GM18498 (cell line): Measurements from ENCODE around the gene RNF17.
A peak's percentile ranks its signal among the peaks of the same experiment; 100 is the strongest.
"Not testable (repeated sequence)": the region's sequence is repeated elsewhere in the genome, so short reads cannot be mapped to it uniquely, and the experiment has no call there.

Experiments
- ATAC-seq: cut with Tn5 transposase; IDR thresholded peaks from one replicate; pipeline ENCODE4 v1.9.1; 2021; ENCODE audit warnings: mild to moderate bottlenecking, moderate library complexity; ENCODE audit not compliant: unreplicated experiment

The RNF17 gene

DNA sequence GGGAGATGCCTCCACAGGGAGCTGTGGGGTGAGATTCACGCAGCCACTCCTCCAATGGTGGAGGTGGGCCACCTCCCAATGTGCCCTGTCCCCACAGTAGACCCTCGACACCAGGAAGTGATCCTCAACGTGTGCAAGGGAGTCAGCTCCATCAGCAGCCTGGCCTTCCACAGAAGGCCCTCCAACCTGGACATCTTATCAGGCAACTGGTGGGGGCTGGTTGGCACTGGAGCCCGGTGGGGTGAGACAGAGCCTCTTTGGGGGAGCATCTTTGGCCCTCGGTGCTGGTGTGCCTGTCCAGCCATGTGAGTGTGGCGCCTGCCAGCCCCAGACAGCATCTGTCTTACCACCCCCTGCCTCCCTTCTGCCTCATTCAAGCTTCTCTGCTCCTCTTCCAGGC, 19.7 kb upstream of the RNF17 start:
- no peak for ATAC-seq

DNA sequence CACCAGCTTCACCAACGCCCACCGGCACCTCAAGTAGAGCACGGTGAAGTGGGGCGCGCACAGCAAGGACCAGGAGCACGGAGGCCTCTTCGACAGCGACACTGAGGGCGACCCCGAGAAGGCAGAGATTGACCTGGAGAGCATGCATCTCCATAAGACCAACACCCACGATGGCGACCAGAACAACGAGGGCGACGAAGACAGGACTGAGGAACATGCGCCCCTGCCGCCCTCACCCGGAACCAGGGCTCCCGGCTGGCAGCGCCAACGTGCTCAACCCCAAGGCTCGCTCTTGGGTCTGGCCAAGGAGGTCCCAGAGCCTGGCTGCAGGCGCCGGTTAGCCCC, 18.5 kb upstream of the RNF17 start:
- ATAC-seq = no peak

GRCh38 chr13:24745861-24746617, 17.9 kb upstream of the RNF17 start:
- ATAC-seq = no peak

GRCh38 chr13:24746618-24747247, 17.2 kb upstream of the RNF17 start:
- ATAC-seq = no peak

DNA sequence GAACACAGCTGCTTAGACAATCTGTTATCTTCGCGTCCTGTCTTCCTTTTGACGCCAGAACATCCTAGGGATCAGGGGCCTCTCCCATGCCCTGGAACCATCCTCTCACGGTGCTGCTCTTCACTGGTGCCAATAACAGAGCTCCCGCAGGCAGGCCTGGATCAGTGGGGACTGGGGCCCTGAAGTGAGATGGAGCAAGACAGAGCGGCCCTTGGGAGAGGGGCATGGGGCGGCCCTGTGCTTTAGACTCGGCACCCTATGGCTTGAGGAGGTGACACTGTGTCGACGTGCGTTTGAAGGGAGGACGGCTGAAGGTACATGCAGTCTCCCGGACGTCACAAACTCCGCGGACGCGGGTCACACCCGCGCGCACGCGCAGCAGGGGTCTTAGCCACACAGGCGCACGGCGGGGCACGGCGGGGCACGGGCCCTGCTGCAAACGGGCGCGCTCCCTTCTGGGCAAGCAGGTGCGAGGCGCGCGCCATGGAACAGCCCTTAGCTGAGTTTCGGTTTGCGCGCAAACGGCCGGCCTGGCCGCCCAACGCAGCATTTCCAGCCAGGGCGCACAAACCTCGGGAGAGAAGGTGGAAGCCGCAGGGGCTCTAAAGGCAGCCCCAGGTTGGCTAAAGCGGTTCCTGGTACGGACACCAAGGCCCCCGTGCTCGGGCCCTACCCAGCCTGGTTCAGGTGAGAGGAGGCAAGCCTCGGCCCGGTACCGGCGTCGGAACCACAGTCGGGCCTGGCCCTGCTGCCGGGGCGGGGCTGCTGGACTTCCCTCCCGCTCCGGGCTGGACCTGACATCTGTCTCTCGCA, 16.5 kb upstream of the RNF17 start:
- peak; percentile 32 for ATAC-seq

DNA sequence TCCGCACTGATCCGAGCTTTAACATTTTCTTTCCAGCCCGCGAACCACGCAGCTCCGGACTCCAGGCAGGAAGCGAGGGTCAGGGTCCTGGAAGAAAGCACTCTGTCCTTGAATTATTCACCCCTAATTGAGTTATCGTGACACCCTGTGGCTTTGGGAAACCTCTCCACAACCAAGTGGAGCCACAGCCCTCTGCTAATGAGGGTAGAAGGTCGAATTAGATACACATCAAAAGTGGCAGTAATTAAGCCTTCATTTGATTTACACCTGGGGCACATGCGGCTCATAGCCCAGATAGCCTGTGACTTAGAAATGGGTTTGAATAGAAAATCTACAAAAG, 15.9 kb upstream of the RNF17 start:
- no peak for ATAC-seq

GRCh38 chr13:24759197-24759596, 4.8 kb upstream of the RNF17 start:
- ATAC-seq = no peak

GRCh38 chr13:24764276-24764630, 284 bp downstream of the RNF17 start:
- ATAC-seq = no peak

DNA sequence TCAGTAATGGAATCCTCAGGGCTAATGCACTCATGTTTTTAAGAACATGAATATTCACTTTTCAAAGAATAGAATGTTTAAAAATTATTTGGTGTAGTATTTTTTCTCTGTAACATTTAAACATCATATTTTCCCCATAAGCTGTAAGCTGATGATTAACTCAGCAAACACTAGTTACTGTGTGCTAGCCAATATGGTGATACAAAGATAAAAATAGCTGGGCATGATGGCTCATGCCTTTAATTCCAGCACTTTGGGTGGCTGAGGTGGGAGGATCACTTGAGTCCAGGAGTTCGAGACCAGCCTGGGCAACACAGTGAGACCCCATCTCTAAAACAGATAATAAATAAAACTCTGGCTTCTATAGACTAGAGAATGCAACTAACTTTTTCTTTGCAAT, 13.2 kb downstream of the RNF17 start:
- ATAC-seq = no peak

- ATAC-seq = no peak
Observed at GRCh38 chr13:24784319-24784718, 20.4 kb downstream of the RNF17 start.

- ATAC-seq = no peak
Observed at GRCh38 chr13:24788538-24788937, 24.6 kb downstream of the RNF17 start.

DNA sequence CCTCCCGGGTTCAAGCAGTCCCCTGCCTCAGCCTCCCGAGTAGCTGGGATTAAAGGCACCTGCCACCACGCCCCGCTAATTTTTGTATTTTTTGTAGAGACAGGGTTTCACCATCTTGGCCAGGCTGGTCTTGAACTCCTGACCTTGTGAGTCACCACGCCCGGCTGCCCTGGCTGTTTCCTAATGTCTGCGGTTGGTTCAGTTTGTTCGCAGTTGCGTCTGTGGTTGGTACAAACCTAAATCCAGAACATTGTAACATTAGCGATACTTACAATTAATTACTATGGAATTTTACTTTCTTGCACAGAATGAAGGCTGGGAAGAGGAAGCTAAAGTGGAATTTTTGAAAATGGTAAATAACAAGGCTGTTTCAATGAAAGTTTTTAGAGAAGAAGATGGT, 38.1 kb downstream of the RNF17 start:
- no peak for ATAC-seq

GRCh38 chr13:24821207-24821606, 57.2 kb downstream of the RNF17 start:
- ATAC-seq = no peak

- ATAC-seq = no peak
Observed at GRCh38 chr13:24822640-24823039, 58.7 kb downstream of the RNF17 start.

- not testable (repeated sequence) for ATAC-seq
Observed at GRCh38 chr13:24823122-24823710, 59.2 kb downstream of the RNF17 start.

- ATAC-seq = no peak
Observed at GRCh38 chr13:24827799-24828198, 63.8 kb downstream of the RNF17 start.

GRCh38 chr13:24834902-24835510, 71.0 kb downstream of the RNF17 start:
- ATAC-seq = no peak

- ATAC-seq = not testable (repeated sequence)
Observed at GRCh38 chr13:24837528-24837927, 73.6 kb downstream of the RNF17 start.

DNA sequence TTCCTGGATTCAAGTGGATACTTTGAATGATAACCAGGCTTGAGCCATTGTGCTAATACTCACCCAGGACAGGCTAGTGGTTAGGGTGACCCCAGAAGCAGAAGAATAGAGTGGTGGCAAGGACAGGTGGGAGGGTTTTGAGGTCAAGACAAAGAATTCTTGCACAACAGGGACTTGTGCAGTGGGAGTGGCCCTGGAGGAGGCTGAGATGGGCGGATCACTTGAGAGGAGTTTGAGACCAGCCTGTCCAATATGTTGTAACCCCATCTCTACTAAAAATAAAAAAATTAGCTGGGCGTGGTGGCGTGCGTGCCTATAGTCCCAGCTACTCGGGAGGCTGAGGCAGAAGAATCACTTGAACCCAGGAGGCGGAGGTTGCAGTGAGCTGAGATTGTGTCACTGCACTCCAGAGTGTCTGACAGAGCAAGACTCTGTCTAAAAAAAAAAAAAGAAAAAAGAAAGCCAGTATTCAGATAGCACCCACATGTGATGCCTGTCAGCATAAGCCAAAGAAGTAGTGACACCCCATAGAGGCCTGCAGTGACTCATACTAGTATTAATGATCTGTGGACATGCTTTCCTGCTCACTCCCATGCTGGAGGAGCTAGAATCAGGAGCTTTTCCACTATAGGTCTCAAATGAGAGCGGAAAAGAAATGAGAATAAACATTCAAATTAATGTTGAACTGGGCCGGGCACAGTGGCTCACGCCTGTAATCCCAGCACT, 78.7 kb downstream of the RNF17 start:
- no peak for ATAC-seq

DNA sequence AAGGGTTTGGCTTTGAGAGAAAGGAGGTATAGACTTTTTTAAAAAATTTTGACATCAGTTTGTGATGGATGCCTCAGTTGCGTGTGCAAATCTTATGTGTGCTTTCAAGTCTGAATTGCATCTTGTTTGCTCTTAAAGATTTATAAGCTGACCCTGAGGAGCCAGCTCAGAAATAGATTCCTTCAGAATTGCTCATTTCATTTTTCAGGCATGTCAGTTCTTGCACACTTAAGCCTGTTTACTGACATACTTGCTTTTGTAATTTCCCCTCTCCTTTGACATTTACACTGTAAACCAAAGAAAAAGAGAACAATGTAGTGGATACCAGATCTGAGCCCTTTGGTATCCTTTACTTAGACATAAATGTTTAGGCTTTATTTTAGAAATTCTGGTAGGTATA, 87.6 kb downstream of the RNF17 start:
- no peak for ATAC-seq

- ATAC-seq = no peak
Observed at GRCh38 chr13:24854311-24854710, 90.3 kb downstream of the RNF17 start.
